Osteoblast (primary cell): ENCODE data around the gene ZNF200. TPM values are rescaled to one million over a fixed set of nuclear protein-coding genes. Genes with fewer than 3 reads are reported as not detected.

Experiments
- DNase-seq: peaks from one replicate; pipeline ENCODE4 v3.0.0; 2011; ENCODE audit warnings: low spot score, mixed read lengths; ENCODE audit not compliant: insufficient read length; ENCODE audit errors: missing footprints
- H2AFZ ChIP-seq: 2 replicates; pipeline ENCODE4 v1.6.0; 2011; ENCODE audit warnings: mild to moderate bottlenecking, low read length
- H3K27ac ChIP-seq: 2 replicates; pipeline ENCODE4 v1.5.1; 2011; ENCODE audit warnings: mild to moderate bottlenecking, low read depth, low read length, moderate library complexity
- H3K27me3 ChIP-seq: 2 replicates; pipeline ENCODE4 v1.6.0; 2012; ENCODE audit warnings: mild to moderate bottlenecking, control low read depth, inconsistent platforms, low read length, moderate library complexity; ENCODE audit not compliant: insufficient read depth
- H3K36me3 ChIP-seq: 2 replicates; pipeline ENCODE4 v1.5.1; 2011; ENCODE audit warnings: mild to moderate bottlenecking, low read length, control low read depth, moderate library complexity; ENCODE audit not compliant: insufficient read depth
- H3K4me1 ChIP-seq: 2 replicates; pipeline ENCODE4 v1.5.1; 2011; ENCODE audit warnings: mild to moderate bottlenecking, low read length, control low read depth, moderate library complexity; ENCODE audit not compliant: insufficient read depth
- H3K4me2 ChIP-seq: 2 replicates; pipeline ENCODE4 v1.6.0; 2011; ENCODE audit warnings: mild to moderate bottlenecking, low read length; ENCODE audit not compliant: insufficient read depth
- H3K4me3 ChIP-seq: fragments of 200-600 bp; sonication (generic); 3 replicates; pipeline ENCODE4 v1.5.1; 2012; ENCODE audit warnings: mild to moderate bottlenecking, low read length, inconsistent platforms; ENCODE audit not compliant: insufficient read depth
- H3K79me2 ChIP-seq: 2 replicates; pipeline ENCODE4 v1.6.0; 2012; ENCODE audit warnings: mild to moderate bottlenecking, low read length, control low read depth, inconsistent platforms; ENCODE audit not compliant: insufficient read depth
- H3K9me3 ChIP-seq: 2 replicates; pipeline ENCODE4 v1.5.1; 2011; ENCODE audit warnings: low read depth, low read length, control low read depth
- H4K20me1 ChIP-seq: 2 replicates; pipeline ENCODE4 v1.6.0; 2012; ENCODE audit warnings: mild to moderate bottlenecking, low read length, control low read depth; ENCODE audit not compliant: insufficient read depth
- CTCF ChIP-seq: IDR thresholded peaks from 2 replicates; pipeline ENCODE4 v1.5.1; 2011; ENCODE audit warnings: mild to moderate bottlenecking, low read depth, low read length, moderate library complexity; ENCODE audit errors: extremely low read depth
- total RNA-seq: library from RNA; depleted of rRNA; stranded (reverse); fragments of >200 nt; gene quantifications from 2 replicates; pipeline ENCODE4 v1.2.3, GENCODE V29; 2012

The ZNF200 gene
- total RNA-seq, 1 donor, result 11.6 TPM

DNA sequence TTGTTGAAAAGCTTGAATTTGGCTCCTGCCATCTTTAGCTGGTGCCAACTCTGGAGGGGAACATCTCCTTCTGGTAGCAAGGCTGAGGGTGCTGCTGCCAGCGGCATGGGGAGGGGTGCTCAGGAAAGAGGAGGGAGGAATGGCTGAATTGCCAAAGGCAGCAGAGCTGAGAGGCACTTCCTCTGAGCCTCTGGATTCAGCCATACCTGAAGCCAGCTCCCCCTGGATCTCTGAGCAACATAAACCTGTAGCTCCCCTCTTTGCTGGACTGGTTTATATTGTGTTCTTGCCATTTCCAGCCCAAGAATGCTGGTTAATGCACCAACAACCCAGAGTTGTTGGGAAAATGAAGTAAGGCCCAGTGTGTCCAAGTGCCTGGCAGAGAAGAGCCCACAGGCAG lies 14.1 kb upstream of the ZNF200 start:
- H3K79me2 ChIP-seq, result no peaks in the 10 kb centered on the region
- H2AFZ ChIP-seq, result no peak overlapping the region
- H3K36me3 ChIP-seq, result no peaks in the 10 kb centered on the region
- no peak overlapping the region for H3K4me2 ChIP-seq
- H3K27ac ChIP-seq, result no peak overlapping the region
- H4K20me1 ChIP-seq, result no peaks in the 10 kb centered on the region
- no peaks in the 10 kb centered on the region for H3K4me1 ChIP-seq
- no peak overlapping the region for H3K4me3 ChIP-seq
- no peaks in the 10 kb centered on the region for H3K27me3 ChIP-seq
- no peak for TF ChIP-seq CTCF
- no peaks in the 10 kb centered on the region for H3K9me3 ChIP-seq
- DNase-seq, result no peak

DNA sequence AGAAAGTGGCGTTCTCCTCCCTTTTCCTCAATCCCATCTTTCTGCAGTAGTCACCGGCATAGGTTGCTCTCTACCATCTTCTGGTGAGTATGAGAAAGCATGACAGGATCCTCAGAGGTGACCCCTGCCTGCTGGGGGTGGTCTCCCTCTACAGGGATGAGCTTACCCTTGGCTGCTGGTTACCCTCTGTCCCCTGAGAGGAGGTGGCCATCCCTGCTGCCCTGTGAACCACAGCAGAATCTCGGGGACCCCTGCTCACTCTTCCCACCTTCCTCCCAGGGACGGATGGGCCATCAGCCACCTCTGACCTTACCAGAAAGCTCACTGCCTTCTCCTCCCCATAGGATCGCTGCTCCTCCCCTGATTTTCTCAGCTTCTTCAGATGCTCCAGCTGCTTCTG lies 13.6 kb upstream of the ZNF200 start:
- Histone ChIP-seq H3K4me3 (no peak overlapping the region), H3K27ac (no peak overlapping the region), H3K36me3 (no peaks in the 10 kb centered on the region), H3K4me2 (no peak overlapping the region), H3K79me2 (no peaks in the 10 kb centered on the region), H3K9me3 (no peaks in the 10 kb centered on the region), H3K27me3 (no peaks in the 10 kb centered on the region), H4K20me1 (no peaks in the 10 kb centered on the region), H2AFZ (no peak overlapping the region), H3K4me1 (no peaks in the 10 kb centered on the region)
- no peak for DNase-seq
- TF ChIP-seq CTCF, result no peak

GRCh38 chr16:3246876-3247275 lies 11.9 kb upstream of the ZNF200 start:
- H3K27me3 ChIP-seq, result no peaks in the 10 kb centered on the region
- no peaks in the 10 kb centered on the region for H3K9me3 ChIP-seq
- H4K20me1 ChIP-seq, result no peaks in the 10 kb centered on the region
- no peak overlapping the region for H3K4me2 ChIP-seq
- no peak overlapping the region for H3K4me3 ChIP-seq
- no peak overlapping the region for H2AFZ ChIP-seq
- H3K27ac ChIP-seq, result no peak overlapping the region
- H3K36me3 ChIP-seq, result no peaks in the 10 kb centered on the region
- H3K4me1 ChIP-seq, result no peaks in the 10 kb centered on the region
- DNase-seq, result no peak
- no peaks in the 10 kb centered on the region for H3K79me2 ChIP-seq
- TF ChIP-seq CTCF, result no peak

- no peak for DNase-seq
- Histone ChIP-seq H3K4me1 (no peaks in the 10 kb centered on the region), H3K4me3 (no peak overlapping the region), H3K4me2 (no peak overlapping the region), H3K27me3 (no peaks in the 10 kb centered on the region), H3K9me3 (no peaks in the 10 kb centered on the region), H4K20me1 (no peaks in the 10 kb centered on the region), H3K27ac (no peak overlapping the region), H3K36me3 (no peaks in the 10 kb centered on the region), H2AFZ (no peak overlapping the region), H3K79me2 (no peaks in the 10 kb centered on the region)
- no peak for TF ChIP-seq CTCF
These were observed 11.0 kb upstream of the ZNF200 start for GRCh38 chr16:3246002-3246401.
